Colonic mucosa (tissue), 4 donors: ENCODE measurements around the gene ZNF777. TPM values are rescaled to one million over a fixed set of nuclear protein-coding genes. Genes with fewer than 3 reads are reported as not detected.
A peak's percentile ranks its signal among the peaks of the same experiment; 100 is the strongest.
"Not testable (repeated sequence)": the region's sequence is repeated elsewhere in the genome, so short reads cannot be mapped to it uniquely, and the experiment has no call there.

ENCODE experiments used
- DNase-seq: peaks from one replicate; pipeline ENCODE4 v3.0.0-alpha.2; 2020
- H3K27ac ChIP-seq: fragments of 200-600 bp; one replicate; pipeline ENCODE4 v1.8.0; 2021
- H3K27me3 ChIP-seq: fragments of 200-600 bp; one replicate; pipeline ENCODE4 v1.8.0; 2021
- H3K36me3 ChIP-seq: fragments of 200-600 bp; one replicate; pipeline ENCODE4 v1.8.0; 2021
- H3K4me1 ChIP-seq: fragments of 200-600 bp; one replicate; pipeline ENCODE4 v1.8.0; 2021; ENCODE audit warnings: mild to moderate bottlenecking
- H3K4me3 ChIP-seq: fragments of 200-600 bp; one replicate; pipeline ENCODE4 v1.8.0; 2021
- H3K9ac ChIP-seq, 2 donors: one replicate each; pipeline ENCODE4 v1.7.0; 2013; ENCODE audit warnings: control low read depth in 2 of 2, low read depth in 2 of 2, low read length in 2 of 2
- H3K9me3 ChIP-seq: fragments of 200-600 bp; one replicate; pipeline ENCODE4 v1.8.0; 2021
- CTCF ChIP-seq: fragments of 200-600 bp; IDR thresholded peaks from one replicate; pipeline ENCODE4 v1.8.0; 2022; ENCODE audit warnings: antibody characterized with exemption, mild to moderate bottlenecking
- intact Hi-C: fragments of 100-400 bp; cut with DNase I; formaldehyde crosslinking; loops from one replicate; pipeline ENCODE4 v1.14.1; 2022
- total RNA-seq, 2 donors: library from RNA; stranded (reverse); fragmentation: NEBNext Ultra II Directional in 1 of 2; extraction: Animal tissue kit (Norgen Biotek cat#: 25700) in 1 of 2; gene quantifications; one replicate each; pipeline ENCODE4 v1.2.1, GENCODE V29; 2021
- donor health status: healthy.
- donor health status: DM: no; HTN: no; CAD: no.
- donor health status: DM: no; HTN: no; CAD: no.

Gene ZNF777
- total RNA-seq, 2 donors from 2014 or later, result 9.5 to 13.1 TPM

GRCh38 chr7:149420006-149420405 is 40.9 kb downstream of the ZNF777 start:
- no peak for DNase-seq
- no peak for TF ChIP-seq CTCF
- intact Hi-C loops, result loop anchor here (5.0 kb wide), 1 partner anchor 77 kb away; the partner anchor contains the start of gene ZNF746

GRCh38 chr7:149415391-149416071 is 45.3 kb downstream of the ZNF777 start:
- Histone ChIP-seq H3K9ac (no peak overlapping the region), H3K9me3 (no peaks in the 10 kb centered on the region), H3K36me3 (no peaks in the 10 kb centered on the region), H3K27ac (no peak overlapping the region), H3K4me1 (no peaks in the 10 kb centered on the region), H3K4me3 (no peak overlapping the region), H3K27me3 (no peaks in the 10 kb centered on the region)
- TF ChIP-seq CTCF, result no peak
- DNase-seq, result no peak
- intact Hi-C loops, result no loop called here

More at GRCh38 chr7:149420006-149420405, 40.9 kb downstream of the ZNF777 start:
- H3K4me1 ChIP-seq, result no peaks in the 10 kb centered on the region
- no peak overlapping the region for H3K27ac ChIP-seq
- H3K4me3 ChIP-seq, result no peak overlapping the region
- no peaks in the 10 kb centered on the region for H3K27me3 ChIP-seq
- no peaks in the 10 kb centered on the region for H3K36me3 ChIP-seq
- H3K9me3 ChIP-seq, result no peaks in the 10 kb centered on the region
- H3K9ac ChIP-seq, result no peak overlapping the region

GRCh38 chr7:149414745-149415390 is 46.0 kb downstream of the ZNF777 start:
- Histone ChIP-seq H3K4me3 (no peak overlapping the region), H3K9me3 (no peaks in the 10 kb centered on the region), H3K9ac (no peak overlapping the region), H3K4me1 (no peaks in the 10 kb centered on the region), H3K27ac (no peak overlapping the region), H3K36me3 (no peaks in the 10 kb centered on the region), H3K27me3 (no peaks in the 10 kb centered on the region)
- TF ChIP-seq CTCF, result no peak
- intact Hi-C loops, result no loop called here
- DNase-seq, result peak; percentile 30

- DNase-seq, result no peak
- Histone ChIP-seq H3K27ac (no peak overlapping the region), H3K4me1 (no peaks in the 10 kb centered on the region), H3K9ac (no peak overlapping the region), H3K9me3 (no peaks in the 10 kb centered on the region), H3K36me3 (no peaks in the 10 kb centered on the region), H3K4me3 (no peak overlapping the region), H3K27me3 (no peaks in the 10 kb centered on the region)
- intact Hi-C loops, result no loop called here
- TF ChIP-seq CTCF, result no peak
Observed at GRCh38 chr7:149414171-149414570, 46.7 kb downstream of the ZNF777 start.

- H3K27me3 ChIP-seq, DNase-seq, H3K9me3 ChIP-seq, intact Hi-C loops, H3K27ac ChIP-seq, H3K4me1 ChIP-seq, H3K36me3 ChIP-seq, H3K9ac ChIP-seq, H3K4me3 ChIP-seq: not testable (repeated sequence)
Observed at GRCh38 chr7:149413083-149413482, 47.8 kb downstream of the ZNF777 start.

GRCh38 chr7:149409895-149410294 is 51.0 kb downstream of the ZNF777 start:
- H3K9ac ChIP-seq, result no peak overlapping the region
- no peak for DNase-seq
- TF ChIP-seq CTCF, result no peak
- H3K27me3 ChIP-seq, result no peaks in the 10 kb centered on the region
- H3K27ac ChIP-seq, result no peak overlapping the region
- no peaks in the 10 kb centered on the region for H3K4me1 ChIP-seq
- H3K36me3 ChIP-seq, result no peaks in the 10 kb centered on the region
- no peaks in the 10 kb centered on the region for H3K9me3 ChIP-seq
- intact Hi-C loops, result no loop called here
- H3K4me3 ChIP-seq, result no peak overlapping the region
